ENCODE results near the gene CA9.

The CA9 gene

DNA sequence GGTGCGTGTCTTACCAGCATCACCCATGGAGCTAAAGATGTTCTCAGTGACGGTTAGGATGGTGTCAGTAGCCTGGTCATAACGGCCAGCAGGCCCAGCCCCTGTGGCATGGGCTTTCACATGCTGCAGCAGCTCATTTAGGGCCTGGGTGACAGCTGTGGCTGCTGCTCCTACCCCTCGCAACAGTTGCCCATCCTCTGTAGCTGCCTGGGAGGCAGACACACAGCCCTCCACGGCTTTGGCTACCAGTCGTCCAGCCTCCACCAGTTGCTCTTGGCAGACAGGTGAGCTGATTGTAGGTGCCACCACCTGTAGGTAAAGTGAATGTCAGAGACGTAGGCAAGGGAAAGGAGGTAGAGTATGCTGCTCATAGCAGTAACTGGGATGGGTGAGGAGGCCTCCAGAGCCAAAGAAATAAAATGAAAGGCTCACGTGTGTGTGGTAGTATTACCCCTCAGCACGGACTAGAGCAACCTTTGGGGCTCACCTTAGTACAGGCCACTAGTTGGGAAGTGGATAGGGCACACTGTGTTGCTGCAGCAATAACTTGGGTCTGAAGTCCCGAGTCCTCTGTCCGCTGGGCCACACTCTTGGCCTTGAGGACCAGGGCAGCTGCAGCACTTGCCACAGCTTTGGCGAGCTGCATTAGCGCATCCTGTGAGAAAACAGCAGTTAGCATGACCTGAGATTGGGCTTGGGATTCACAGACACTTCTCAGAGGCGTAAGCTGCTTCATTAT is 43.6 kb downstream of the CA9 start:
- no peak for DNase-seq

DNA sequence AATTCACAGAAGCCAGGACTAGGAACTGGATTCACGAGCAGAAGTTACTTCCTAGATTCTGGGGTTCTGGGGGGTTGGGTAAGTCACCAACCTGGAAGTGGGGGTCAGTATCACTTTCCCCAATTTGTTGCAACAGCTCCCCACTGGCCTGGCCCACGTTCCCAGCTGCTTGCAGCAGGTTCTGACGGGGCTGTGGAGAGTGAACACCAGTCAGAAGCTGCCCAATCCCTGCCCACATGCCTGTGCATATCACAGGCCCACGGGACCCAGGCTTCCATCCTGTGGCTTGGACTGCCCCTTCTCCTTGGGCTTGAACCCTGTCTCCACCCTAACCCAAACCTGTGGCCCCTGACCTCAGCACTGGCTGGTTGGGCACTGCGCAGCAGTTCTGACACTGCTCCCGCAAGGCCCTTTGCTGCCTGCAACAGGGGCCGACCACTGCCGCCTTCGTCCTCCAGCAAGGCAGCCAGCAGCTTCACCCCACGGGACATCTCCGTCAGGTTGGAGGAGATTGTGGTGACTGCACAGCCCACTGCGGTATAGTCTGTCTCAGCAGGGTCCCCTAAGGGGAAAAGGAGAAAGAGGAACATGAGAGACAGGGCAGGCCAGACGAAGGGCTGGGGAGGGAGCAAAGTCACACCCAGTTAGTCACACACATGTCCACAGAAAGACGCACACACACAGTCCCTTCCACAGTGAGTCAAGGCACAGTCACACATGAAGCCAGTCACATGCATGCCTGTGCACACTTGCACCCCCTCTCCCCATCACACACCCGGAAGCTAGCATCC is 45.2 kb downstream of the CA9 start:
- no peak for DNase-seq

DNA sequence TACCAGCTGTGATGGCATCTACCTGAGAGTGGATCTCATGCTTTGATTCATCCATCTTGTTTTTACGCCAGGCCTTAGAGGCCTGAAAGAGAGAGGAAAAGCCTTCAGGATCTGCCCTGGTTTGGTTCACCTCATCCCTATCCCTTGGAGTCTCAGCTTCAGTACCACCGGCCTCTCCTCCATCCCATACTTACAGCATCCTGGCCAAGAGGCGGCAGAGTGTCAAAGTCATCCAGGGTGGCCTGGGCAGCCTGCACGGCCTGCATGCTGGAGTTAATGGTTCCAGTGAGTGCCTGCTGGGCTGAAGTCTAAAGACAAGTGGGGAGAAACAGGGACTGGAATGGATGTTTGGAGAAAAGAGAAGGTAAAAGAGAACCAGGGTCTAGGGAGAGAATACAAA is 45.8 kb downstream of the CA9 start:
- DNase-seq: no peak

DNA sequence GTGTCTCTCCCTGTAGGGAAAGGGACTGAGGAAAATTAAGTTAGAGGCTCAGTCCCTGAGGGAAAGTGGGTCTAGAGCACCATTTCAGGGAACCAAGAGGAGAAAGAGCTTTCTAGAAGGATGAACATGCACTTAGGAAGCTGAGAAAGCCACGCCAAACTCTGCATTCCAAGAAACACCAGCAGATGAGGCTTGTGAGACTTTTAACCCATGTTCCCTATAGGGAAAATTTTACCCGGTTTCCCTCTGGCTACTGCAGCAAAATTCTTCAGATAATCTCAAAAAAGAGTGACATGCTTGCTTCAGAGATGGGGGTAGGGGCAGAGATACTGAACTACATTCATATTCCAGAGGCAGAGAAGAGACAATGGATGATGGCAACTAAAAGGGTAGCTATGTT is 49.7 kb downstream of the CA9 start:
- no peak for DNase-seq

DNA sequence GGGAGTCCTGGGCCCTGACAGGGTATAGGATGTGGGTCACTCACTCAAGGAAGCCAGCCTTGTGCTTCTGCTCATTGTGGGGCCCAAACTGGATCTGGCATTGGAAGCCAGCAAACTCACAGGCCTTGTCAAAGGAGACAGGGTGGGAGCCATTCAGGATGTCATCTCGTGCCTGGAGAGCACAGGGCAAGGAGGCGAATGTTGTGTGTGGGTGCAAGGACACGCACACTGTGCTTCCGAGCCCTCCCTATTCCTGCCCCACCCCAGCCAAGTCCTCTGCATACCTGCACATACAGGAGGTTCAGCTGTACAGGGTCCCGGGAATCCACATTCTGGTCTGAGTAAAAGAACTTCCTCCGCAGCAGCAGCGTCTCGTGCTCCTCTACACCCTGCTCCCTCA is 50.2 kb downstream of the CA9 start:
- no peak for DNase-seq

DNA sequence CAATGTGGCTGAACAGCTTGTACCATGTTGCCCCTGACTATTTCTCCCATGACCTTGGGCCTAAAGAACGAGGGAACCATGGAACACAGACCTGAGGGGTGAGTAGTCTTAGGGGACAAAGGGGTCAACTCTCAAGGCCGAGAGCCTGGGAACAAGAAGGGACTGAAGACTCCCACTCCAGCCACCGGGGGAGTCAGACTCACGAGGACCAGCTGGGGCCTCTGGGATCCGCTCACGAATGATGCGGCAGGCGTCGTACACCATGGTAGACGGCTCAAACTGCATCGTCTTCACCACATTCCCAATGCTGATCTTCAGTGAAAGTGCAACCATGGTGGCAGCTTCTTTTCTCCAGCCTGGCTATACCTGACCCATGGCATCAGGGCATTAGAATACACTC is 51.6 kb downstream of the CA9 start:
- DNase-seq: no peak

DNA sequence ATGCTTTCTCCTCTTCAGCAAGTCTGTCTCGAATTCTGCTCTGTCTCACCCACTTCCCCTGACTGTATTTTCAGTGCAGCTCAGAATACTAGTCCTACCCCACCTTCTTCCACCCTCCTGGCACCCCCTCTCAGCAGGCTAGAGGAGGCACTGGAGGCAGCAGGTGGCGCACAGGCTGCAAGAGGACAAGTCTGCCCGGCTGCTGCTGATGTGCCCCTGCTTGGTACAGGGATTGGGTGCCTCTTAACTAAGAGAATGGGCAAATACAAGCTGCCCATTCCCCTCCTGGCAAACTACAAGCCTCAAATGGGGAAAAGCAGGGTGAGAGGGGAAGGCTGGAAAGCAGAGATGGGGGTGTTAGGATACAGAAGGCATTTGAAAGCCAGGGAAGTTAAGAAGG is 53.2 kb downstream of the CA9 start:
- peak; percentile 18 to 19 for DNase-seq

DNA sequence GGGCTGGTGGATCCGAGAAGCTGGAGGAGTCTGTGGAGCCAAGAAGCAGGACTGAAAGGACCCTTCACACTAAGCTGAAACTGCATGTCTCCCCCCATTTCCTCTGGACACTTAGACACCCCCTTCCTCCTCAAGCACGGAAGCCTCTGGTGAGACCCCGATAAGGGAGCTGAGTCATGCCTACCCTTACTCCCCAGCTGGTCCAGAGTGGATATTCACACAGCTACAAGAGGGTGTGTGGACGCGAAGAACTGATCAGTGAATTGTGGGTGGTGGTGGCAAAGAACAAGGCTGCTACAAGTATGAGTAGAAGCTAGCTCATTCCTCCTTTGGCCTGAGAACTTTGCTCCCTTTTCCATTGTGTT is 53.9 kb downstream of the CA9 start:
- no peak for DNase-seq

DNA sequence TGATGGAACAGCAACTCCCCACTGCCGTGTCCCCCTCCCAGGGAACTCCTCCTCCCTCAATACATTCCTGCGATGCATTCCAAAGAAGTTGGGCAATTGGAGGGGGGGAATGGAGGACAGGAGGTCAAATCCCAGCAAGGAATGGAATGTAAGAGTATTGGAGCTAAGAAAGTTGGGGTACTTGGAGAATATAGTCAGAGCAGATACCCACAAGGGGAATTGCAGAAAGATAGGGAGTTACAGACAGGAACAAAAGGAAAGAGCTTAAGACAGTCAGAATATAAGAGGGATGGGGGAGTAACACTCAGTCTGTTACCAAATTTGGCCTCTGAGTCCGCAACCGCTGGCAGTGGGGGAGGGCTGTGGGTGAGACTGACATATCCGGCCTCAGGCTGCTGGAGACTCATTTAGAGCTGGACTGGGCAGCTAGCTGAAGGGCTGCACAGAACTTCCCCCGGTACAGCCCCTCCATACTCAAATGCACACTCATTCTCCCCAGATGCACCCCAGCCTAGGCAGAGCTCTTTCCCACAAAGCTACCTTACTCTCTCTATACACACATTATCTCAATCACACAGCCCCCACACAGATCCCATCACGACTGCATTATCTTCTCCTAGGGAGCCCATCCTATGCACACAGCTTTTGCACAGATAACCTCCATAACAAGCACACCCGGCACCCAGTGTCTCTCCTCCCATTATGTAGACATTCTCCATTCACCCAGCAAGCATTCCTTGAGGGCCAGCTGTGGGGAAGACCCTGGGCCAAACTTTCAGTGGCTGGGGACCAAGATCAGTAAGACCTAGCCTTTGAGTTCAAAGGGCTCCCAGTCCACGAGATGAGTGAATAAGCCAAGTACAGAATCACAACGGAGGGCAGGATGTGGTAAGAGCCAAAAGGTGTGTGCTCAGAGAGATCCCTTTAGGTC is 54.6 kb downstream of the CA9 start:
- no peak for DNase-seq

DNA sequence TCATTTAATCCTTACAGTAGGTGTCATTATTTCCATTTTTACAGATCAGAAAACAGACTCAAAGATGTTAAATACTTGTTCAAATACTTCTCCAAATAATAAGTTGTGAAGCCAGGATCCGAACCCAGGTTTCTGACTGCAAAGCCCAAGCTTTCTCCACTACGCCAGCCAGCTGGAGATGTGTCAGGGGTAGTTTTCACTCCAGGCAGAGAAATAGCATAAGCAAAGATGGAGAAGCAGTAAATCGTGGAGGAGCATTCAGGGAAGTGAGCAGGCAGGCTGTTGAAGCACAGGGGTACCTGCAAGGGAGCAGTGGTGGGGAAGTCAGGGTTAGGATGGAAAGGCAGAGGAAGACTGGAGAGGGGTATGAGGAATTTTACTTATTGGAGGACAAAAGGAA is 55.4 kb downstream of the CA9 start:
- no peak for DNase-seq

DNA sequence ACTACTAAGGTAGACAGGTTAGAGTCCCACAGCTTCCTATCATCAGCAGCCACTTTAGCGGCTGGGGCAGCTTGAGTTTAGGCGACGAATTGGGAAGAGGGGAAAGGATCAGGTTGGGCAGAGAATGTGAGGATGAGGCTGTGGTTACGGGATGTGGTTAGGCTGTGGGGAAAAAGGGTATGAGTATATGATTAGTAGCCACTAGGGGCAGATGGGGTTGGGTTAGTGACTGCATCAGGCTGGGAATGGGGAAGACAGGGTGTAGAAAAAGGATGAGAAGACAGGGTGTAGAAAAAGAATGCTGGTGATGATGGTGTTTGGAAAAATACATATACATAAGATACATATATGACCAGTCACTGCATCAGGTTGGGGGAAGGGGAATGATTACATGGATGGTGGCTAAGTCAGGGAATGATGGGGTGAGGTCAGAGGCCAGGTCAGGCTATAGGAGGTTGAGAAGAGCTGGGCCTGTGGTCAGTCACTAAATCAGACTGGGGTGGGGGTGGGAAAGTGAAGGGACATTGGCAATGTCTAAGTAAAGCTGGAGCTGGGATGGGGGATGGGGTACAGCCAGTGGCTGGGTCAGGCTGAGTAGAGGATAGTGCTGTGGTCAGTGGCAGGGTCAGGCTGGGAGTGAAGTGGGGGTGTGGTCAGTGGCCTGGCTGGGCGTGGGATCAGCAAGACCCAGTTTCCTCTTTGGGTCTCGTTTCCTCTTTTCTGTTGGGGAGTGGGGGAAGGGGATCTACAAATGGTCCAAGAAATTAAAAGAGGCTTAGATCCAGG is 56.2 kb downstream of the CA9 start:
- no peak for DNase-seq

DNA sequence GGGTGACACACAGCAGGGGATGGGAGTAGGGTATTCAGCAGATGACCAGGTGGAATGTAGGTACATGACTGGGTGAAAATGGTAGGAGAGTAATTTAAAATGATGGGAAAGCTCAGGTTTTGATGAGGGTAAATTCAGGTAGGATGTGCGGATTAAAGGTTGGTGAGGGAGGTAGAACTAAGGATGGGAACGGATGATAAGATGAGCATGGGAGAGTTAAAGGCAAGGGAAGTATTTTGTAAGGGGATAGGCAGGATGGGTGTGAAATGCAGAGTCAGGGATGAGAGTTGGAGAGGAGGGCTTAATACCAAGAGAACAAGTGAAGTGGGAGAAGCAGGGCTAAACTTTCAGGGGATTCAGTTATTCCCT is 56.7 kb downstream of the CA9 start:
- no peak for DNase-seq

All from activated CD4-positive, alpha-beta T cell treated with anti-CD3 and anti-CD28 coated beads, Interleukin-2, amount 50 U/mL, for 4 hours (primary cell).